Dermis microvascular lymphatic vessel endothelial cell (primary cell): ENCODE data around the gene PNCK. TPM values are rescaled to one million over a fixed set of nuclear protein-coding genes. Genes with fewer than 3 reads are reported as not detected.
A peak's percentile ranks its signal among the peaks of the same experiment; 100 is the strongest.
"Not testable (repeated sequence)": the region's sequence is repeated elsewhere in the genome, so short reads cannot be mapped to it uniquely, and the experiment has no call there.

Experiments used
- DNase-seq, 2 donors: peaks; one replicate each; pipeline versions ENCODE4 v3.0.0 to v3.0.0-alpha.2; 2010; ENCODE audit warnings: low read depth in 2 of 2
- total RNA-seq: library from RNA; depleted of rRNA; stranded (reverse); fragments of >200 nt; gene quantifications from 2 replicates; pipeline ENCODE4 v1.2.1, GENCODE V29; 2014

The PNCK gene
- total RNA-seq, 1 donor from 2014 or later = not detected

- DNase-seq = not testable (repeated sequence)
Measured at GRCh38 chrX:153699210-153699783, 25.7 kb upstream of the PNCK start.

- DNase-seq = no peak
Measured at GRCh38 chrX:153697924-153698865, 24.6 kb upstream of the PNCK start.

- DNase-seq = not testable (repeated sequence)
Measured at GRCh38 chrX:153696986-153697722, 23.5 kb upstream of the PNCK start.

- not testable (repeated sequence) for DNase-seq
Measured at GRCh38 chrX:153696538-153696937, 22.9 kb upstream of the PNCK start.

- DNase-seq = no peak
Measured at GRCh38 chrX:153696100-153696499, 22.5 kb upstream of the PNCK start.

GRCh38 chrX:153694687-153695270, 21.2 kb upstream of the PNCK start:
- DNase-seq = no peak

- not testable (repeated sequence) for DNase-seq
Measured at GRCh38 chrX:153694256-153694655, 20.6 kb upstream of the PNCK start.

GRCh38 chrX:153693216-153694086, 19.8 kb upstream of the PNCK start:
- DNase-seq = no peak

- DNase-seq = no peak
Measured at GRCh38 chrX:153692611-153693156, 19.1 kb upstream of the PNCK start.

GRCh38 chrX:153692003-153692402, 18.4 kb upstream of the PNCK start:
- no peak for DNase-seq

- not testable (repeated sequence) for DNase-seq
Measured at GRCh38 chrX:153691032-153691827, 17.6 kb upstream of the PNCK start.

GRCh38 chrX:153690466-153690865, 16.9 kb upstream of the PNCK start:
- DNase-seq = no peak

- DNase-seq = no peak
Measured at GRCh38 chrX:153689654-153690465, 16.2 kb upstream of the PNCK start.

- peak in 1 of 2 donors; percentile 17 for DNase-seq
Measured at GRCh38 chrX:153688911-153689590, 15.4 kb upstream of the PNCK start.

GRCh38 chrX:153688506-153688905, 14.9 kb upstream of the PNCK start:
- DNase-seq = no peak

GRCh38 chrX:153688071-153688470, 14.5 kb upstream of the PNCK start:
- DNase-seq = no peak

GRCh38 chrX:153687121-153688039, 13.8 kb upstream of the PNCK start, which contains the start of gene SLC6A8:
Gene SLC6A8 (plus strand): TSS chrX:153687926. CDS start chrX:153688575, 649 bp downstream.
- peak in 1 of 2 donors; percentile 57 for DNase-seq
